CD4-positive, alpha-beta T cell treated with Interleukin-12 subunit alpha and Interleukin-12 subunit beta, for 1 hour (primary cell): ENCODE data around the gene ACSL3.
"Not testable (repeated sequence)": the region's sequence is repeated elsewhere in the genome, so short reads cannot be mapped to it uniquely, and the experiment has no call there.

Source experiments
- DNase-seq: peaks from one replicate; pipeline ENCODE4 v3.0.0-alpha.2; 2020

ACSL3 gene

GRCh38 chr2:222982010-222982908, 121.4 kb downstream of the ACSL3 start:
- no peak for DNase-seq

- DNase-seq: no peak
Measured at GRCh38 chr2:222982909-222983265, 122.1 kb downstream of the ACSL3 start.

- no peak for DNase-seq
Measured at GRCh38 chr2:222984908-222985307, 124.1 kb downstream of the ACSL3 start.

- no peak for DNase-seq
Measured at GRCh38 chr2:222989431-222989830, 128.6 kb downstream of the ACSL3 start.

GRCh38 chr2:222990206-222990605, 129.4 kb downstream of the ACSL3 start:
- DNase-seq: not testable (repeated sequence)

GRCh38 chr2:222992137-222992536, 131.3 kb downstream of the ACSL3 start:
- DNase-seq: no peak
